ENCODE measurements around the gene F10. TPM values are rescaled to one million over a fixed set of nuclear protein-coding genes. Genes with fewer than 3 reads are reported as not detected.

Gene F10
- total RNA-seq, 1 experiment from 2014 or later: not detected

DNA sequence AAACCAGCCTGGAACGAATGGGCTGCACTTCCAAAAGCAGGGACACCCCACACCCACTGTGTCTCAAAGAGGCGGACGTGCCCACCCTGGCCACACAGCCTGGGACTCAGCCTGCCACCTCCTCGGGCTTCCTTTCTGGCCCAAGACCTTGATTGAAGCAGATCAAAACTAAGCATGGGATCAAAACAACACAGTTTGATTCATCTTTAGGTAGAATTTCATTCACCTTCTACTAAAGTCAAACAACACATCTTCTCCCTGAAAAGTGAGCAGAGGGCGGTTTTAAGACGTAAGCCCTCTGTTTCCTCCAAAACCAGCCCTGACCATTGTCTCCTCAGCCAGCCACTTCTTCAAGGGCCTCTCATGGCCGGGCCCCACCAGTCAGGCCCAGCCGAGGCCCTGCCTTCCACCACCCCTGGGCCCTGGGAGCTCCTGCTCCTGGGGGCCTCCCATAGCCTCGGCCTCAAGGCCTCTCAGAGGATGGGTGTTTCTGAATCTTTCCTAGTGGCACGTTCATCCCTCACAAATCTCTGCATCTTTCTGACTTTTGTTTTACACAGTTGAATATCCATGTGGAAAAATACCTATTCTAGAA lies 6.3 kb upstream of the F10 start:
- Histone ChIP-seq H3F3A (ENCODE audit: low read length, unreplicated experiment) (no peaks in the 10 kb centered on the region), H3K9me2 (replicated peaks; ENCODE audit: low read length) (no peaks in the 10 kb centered on the region)
- CTCF ChIA-PET: no interaction called here

GRCh38 chr13:113116871-113117271 lies 5.7 kb upstream of the F10 start:
- no peak overlapping the region for H2AFZ ChIP-seq (ENCODE audit: low read length)
- H3K36me3 ChIP-seq (ENCODE audit: low read depth, low read length): no peaks in the 10 kb centered on the region
- ChIA-PET POLR2A (ENCODE audit: unreplicated experiment) (no interaction called here), CTCF (no interaction called here)
- H3K79me2 ChIP-seq (ENCODE audit: low read length): no peaks in the 10 kb centered on the region
- no peaks in the 10 kb centered on the region for H3K9me3 ChIP-seq (ENCODE audit: low read length)
- DNase-seq (no peak), ATAC-seq (no peak)
- H3K4me2 ChIP-seq (ENCODE audit: low read length): no peak overlapping the region
- H3F3A ChIP-seq (ENCODE audit: low read length, unreplicated experiment): no peaks in the 10 kb centered on the region
- TF ChIP-seq EZH2phosphoT487 (IDR thresholded peaks at IDR 0.05; ENCODE audit: borderline replicate concordance, low read length) (no peak), EZH2 (IDR thresholded peaks at IDR 0.05; ENCODE audit: low read length, unreplicated experiment) (no peak), CTCF (conservative IDR thresholded peaks at IDR 0.05; ENCODE audit: low read depth, low read length) (no peak)
- H3K9ac ChIP-seq (ENCODE audit: low read length): no peak overlapping the region
- no TSS peak for BruUV-seq (replicated peaks)
- no peaks in the 10 kb centered on the region for H3K27me3 ChIP-seq (ENCODE audit: low read length)
- no peak overlapping the region for H3K27ac ChIP-seq (ENCODE audit: low read length)
- H3K4me1 ChIP-seq (ENCODE audit: insufficient read depth, low read length): no peaks in the 10 kb centered on the region
- no peak overlapping the region for H3K4me3 ChIP-seq (ENCODE audit: low read length)
- H4K20me1 ChIP-seq (ENCODE audit: low read length): no peaks in the 10 kb centered on the region
- H3K9me2 ChIP-seq (replicated peaks; ENCODE audit: low read length): no peaks in the 10 kb centered on the region
- intact Hi-C loops (cut with micrococcal nuclease): no loop called here

More for the DNA sequence above, 6.3 kb upstream of the F10 start:
- Histone ChIP-seq H3K27ac (ENCODE audit: low read length) (no peak overlapping the region), H4K20me1 (ENCODE audit: low read length) (no peaks in the 10 kb centered on the region), H3K27me3 (ENCODE audit: low read length) (no peaks in the 10 kb centered on the region), H3K4me1 (ENCODE audit: insufficient read depth, low read length) (no peaks in the 10 kb centered on the region), H3K9me3 (ENCODE audit: low read length) (no peaks in the 10 kb centered on the region), H3K9ac (ENCODE audit: low read length) (no peak overlapping the region), H3K4me2 (ENCODE audit: low read length) (no peak overlapping the region), H2AFZ (ENCODE audit: low read length) (no peak overlapping the region), H3K36me3 (ENCODE audit: low read depth, low read length) (no peaks in the 10 kb centered on the region), H3K4me3 (ENCODE audit: low read length) (no peak overlapping the region), H3K79me2 (ENCODE audit: low read length) (no peaks in the 10 kb centered on the region)
- DNase-seq: no peak
- POLR2A ChIA-PET (ENCODE audit: unreplicated experiment): no interaction called here
- no peak for ATAC-seq
- TF ChIP-seq EZH2 (IDR thresholded peaks at IDR 0.05; ENCODE audit: low read length, unreplicated experiment) (no peak), EZH2phosphoT487 (IDR thresholded peaks at IDR 0.05; ENCODE audit: borderline replicate concordance, low read length) (no peak), CTCF (conservative IDR thresholded peaks at IDR 0.05; ENCODE audit: low read depth, low read length) (no peak)
- no TSS peak for BruUV-seq (replicated peaks)
- intact Hi-C loops (cut with micrococcal nuclease): no loop called here

GRCh38 chr13:113117335-113117872 lies 5.2 kb upstream of the F10 start:
- H3K4me3 ChIP-seq (ENCODE audit: low read length): no peak overlapping the region
- ChIA-PET CTCF (no interaction called here), POLR2A (ENCODE audit: unreplicated experiment) (no interaction called here)
- H3K9ac ChIP-seq (ENCODE audit: low read length): no peak overlapping the region
- H2AFZ ChIP-seq (ENCODE audit: low read length): no peak overlapping the region
- H3K9me3 ChIP-seq (ENCODE audit: low read length): no peaks in the 10 kb centered on the region
- no peaks in the 10 kb centered on the region for H3K27me3 ChIP-seq (ENCODE audit: low read length)
- intact Hi-C loops (cut with micrococcal nuclease): no loop called here
- no peaks in the 10 kb centered on the region for H3F3A ChIP-seq (ENCODE audit: low read length, unreplicated experiment)
- no peaks in the 10 kb centered on the region for H3K36me3 ChIP-seq (ENCODE audit: low read depth, low read length)
- DNase-seq (peak; percentile 7), ATAC-seq (no peak)
- no peak for TF ChIP-seq EZH2phosphoT487 (IDR thresholded peaks at IDR 0.05; ENCODE audit: borderline replicate concordance, low read length)
- no peak for TF ChIP-seq CTCF (conservative IDR thresholded peaks at IDR 0.05; ENCODE audit: low read depth, low read length)
- TF ChIP-seq EZH2 (IDR thresholded peaks at IDR 0.05; ENCODE audit: low read length, unreplicated experiment): no peak
- no peaks in the 10 kb centered on the region for H3K79me2 ChIP-seq (ENCODE audit: low read length)
- no peak overlapping the region for H3K27ac ChIP-seq (ENCODE audit: low read length)
- H3K4me1 ChIP-seq (ENCODE audit: insufficient read depth, low read length): no peaks in the 10 kb centered on the region
- H4K20me1 ChIP-seq (ENCODE audit: low read length): no peaks in the 10 kb centered on the region
- no peaks in the 10 kb centered on the region for H3K9me2 ChIP-seq (replicated peaks; ENCODE audit: low read length)
- BruUV-seq (replicated peaks): no TSS peak
- H3K4me2 ChIP-seq (ENCODE audit: low read length): no peak overlapping the region

Data from PC-3 (cell line).